BLaER1 (cell line): ENCODE measurements around the gene PHLDB1.
"Not testable (repeated sequence)": the region's sequence is repeated elsewhere in the genome, so short reads cannot be mapped to it uniquely, and the experiment has no call there.

Experiments
- H3K27ac ChIP-seq: shearing (Covaris generic); formaldehyde crosslinking; 2 replicates; pipeline ENCODE4 v1.8.1; 2022
- H3K27me3 ChIP-seq: shearing (Covaris generic); formaldehyde crosslinking; 2 replicates; pipeline ENCODE4 v1.8.1; 2022
- H3K36me3 ChIP-seq: shearing (Covaris generic); formaldehyde crosslinking; 2 replicates; pipeline ENCODE4 v1.8.1; 2022
- H3K4me1 ChIP-seq: shearing (Covaris generic); formaldehyde crosslinking; 2 replicates; pipeline ENCODE4 v1.8.1; 2022
- H3K4me2 ChIP-seq: shearing (Covaris generic); formaldehyde crosslinking; 2 replicates; pipeline ENCODE4 v1.8.1; 2022
- H3K4me3 ChIP-seq: shearing (Covaris generic); formaldehyde crosslinking; 2 replicates; pipeline ENCODE4 v1.8.1; 2022
- H3K9ac ChIP-seq: shearing (Covaris generic); formaldehyde crosslinking; 2 replicates; pipeline ENCODE4 v1.8.1; 2022
- H3K9me3 ChIP-seq: shearing (Covaris generic); formaldehyde crosslinking; 2 replicates; pipeline ENCODE4 v1.8.1; 2022
- H4K20me1 ChIP-seq: shearing (Covaris generic); formaldehyde crosslinking; 2 replicates; pipeline ENCODE4 v1.8.1; 2022
- Cebpa-rat ChIP-seq: shearing (Covaris generic); IDR thresholded peaks from 2 replicates; pipeline ENCODE4 v1.8.1; 2022

The PHLDB1 gene

DNA sequence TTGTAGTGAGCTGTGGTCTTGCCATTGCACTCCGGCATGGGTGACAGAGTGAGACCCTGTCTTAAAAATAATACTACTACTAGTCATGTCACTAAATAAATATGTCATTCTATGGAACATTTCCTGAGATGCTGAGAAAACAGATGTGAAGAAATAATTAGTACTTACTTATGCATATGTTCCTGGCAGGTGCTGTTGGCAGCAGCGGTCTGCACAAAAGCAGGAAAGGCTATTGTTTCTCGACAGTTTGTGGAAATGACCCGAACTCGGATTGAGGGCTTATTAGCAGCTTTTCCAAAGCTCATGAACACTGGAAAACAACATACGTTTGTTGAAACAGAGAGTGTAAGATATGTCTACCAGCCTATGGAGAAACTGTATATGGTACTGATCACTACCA lies 26.4 kb upstream of the PHLDB1 start:
- H4K20me1 ChIP-seq, result peaks cover 99% of the 10 kb centered on the region
- H3K27me3 ChIP-seq, result no peaks in the 10 kb centered on the region
- H3K36me3 ChIP-seq, result peaks cover 82% of the 10 kb centered on the region
- H3K9ac ChIP-seq, result no peak overlapping the region
- TF ChIP-seq Cebpa-rat, result no peak
- no peaks in the 10 kb centered on the region for H3K4me1 ChIP-seq
- H3K4me2 ChIP-seq, result no peak overlapping the region
- H3K9me3 ChIP-seq, result no peaks in the 10 kb centered on the region
- no peak overlapping the region for H3K27ac ChIP-seq
- no peak overlapping the region for H3K4me3 ChIP-seq

DNA sequence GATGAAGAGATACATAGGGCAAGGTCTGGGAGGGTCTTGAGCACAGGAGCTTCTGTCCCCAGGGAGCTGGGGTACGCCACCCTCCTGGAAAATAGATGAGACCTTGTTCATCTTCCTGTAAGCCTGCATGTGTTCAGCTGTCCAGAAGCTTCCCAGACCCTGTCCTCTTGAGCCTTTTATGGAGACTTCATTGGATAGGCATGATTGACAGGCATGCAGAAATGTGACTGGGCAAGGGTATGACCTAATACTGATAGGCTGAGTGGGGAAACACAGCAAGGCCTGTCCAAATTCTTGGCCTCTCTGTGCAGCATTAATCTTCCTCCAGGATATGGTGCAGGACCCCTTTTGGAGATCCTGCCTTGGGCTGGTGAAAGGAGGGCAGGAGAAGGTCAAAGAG lies 19.5 kb upstream of the PHLDB1 start:
- Histone ChIP-seq H3K4me1 (no peaks in the 10 kb centered on the region), H3K4me2 (no peak overlapping the region), H3K36me3 (peaks cover 98% of the 10 kb centered on the region), H3K27me3 (no peaks in the 10 kb centered on the region), H3K4me3 (no peak overlapping the region), H3K9me3 (no peaks in the 10 kb centered on the region), H3K27ac (no peak overlapping the region), H3K9ac (no peak overlapping the region), H4K20me1 (peaks cover 66% of the 10 kb centered on the region)
- no peak for TF ChIP-seq Cebpa-rat

DNA sequence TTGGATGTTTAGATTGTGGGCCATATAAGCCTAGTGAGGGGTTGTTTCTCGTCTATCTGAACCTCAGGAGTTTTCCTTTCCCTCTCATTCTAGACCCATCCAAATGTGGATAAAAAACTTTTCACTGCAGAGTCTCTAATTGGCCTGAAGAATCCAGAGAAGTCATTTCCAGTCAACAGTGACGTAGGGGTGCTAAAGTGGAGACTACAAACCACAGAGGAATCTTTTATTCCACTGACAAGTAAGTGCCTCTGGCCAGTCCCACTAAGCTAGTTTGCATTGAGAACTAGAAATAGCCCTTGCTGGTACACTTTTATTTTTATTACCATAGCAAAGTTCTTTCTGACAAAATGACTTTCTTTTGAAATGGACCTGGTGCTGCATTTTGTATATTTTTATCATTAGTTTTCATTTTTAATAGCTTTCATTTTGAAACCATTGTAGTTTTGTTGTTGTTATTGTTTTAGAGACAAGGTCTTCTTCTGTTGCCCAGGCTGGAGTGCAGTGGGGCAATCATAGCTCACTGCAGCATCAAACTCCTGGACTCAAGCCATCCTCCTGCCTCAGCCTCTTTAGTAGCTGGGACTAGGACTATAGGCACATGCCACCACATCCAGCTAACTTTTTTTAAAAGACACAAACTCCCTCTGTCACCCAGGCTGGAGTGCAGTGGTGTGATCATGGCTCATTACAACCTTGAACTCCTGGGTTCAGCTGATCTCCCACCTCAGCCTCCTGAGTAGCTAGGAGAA lies 14.6 kb upstream of the PHLDB1 start:
- Histone ChIP-seq H3K4me2 (no peak overlapping the region), H4K20me1 (peaks cover 73% of the 10 kb centered on the region), H3K4me3 (no peak overlapping the region), H3K9ac (no peak overlapping the region), H3K36me3 (peaks cover 96% of the 10 kb centered on the region), H3K4me1 (peaks cover 22% of the 10 kb centered on the region), H3K9me3 (no peaks in the 10 kb centered on the region), H3K27me3 (no peaks in the 10 kb centered on the region), H3K27ac (no peak overlapping the region)
- TF ChIP-seq Cebpa-rat, result no peak

DNA sequence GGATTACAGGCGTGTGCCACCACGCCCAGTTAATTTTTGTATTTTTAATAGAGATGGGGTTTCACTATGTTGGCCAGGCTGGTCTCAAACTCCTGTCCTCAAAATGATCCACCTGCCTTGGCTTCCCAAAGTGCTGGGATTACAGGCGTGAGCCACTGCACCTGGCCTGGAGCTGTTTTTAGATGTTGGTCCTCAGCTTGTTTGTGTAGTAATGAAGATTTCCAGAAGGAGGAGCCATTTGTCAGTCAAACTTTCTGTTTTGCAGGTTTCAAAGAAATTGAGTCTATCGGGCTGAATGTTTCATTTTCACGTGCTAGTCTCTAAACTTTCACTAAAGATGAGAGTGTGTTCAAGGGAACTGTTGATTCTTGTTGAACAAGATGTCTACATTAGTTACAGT lies 12.4 kb upstream of the PHLDB1 start:
- H3K4me2 ChIP-seq, result peak overlapping the region; percentile 53; the same call in 1 of the 2 replicates
- H4K20me1 ChIP-seq, result peaks cover 67% of the 10 kb centered on the region
- H3K9me3 ChIP-seq, H3K9ac ChIP-seq, H3K27me3 ChIP-seq, H3K27ac ChIP-seq, H3K4me3 ChIP-seq: not testable (repeated sequence)
- peaks cover 22% of the 10 kb centered on the region for H3K4me1 ChIP-seq
- H3K36me3 ChIP-seq, result peaks cover 98% of the 10 kb centered on the region

DNA sequence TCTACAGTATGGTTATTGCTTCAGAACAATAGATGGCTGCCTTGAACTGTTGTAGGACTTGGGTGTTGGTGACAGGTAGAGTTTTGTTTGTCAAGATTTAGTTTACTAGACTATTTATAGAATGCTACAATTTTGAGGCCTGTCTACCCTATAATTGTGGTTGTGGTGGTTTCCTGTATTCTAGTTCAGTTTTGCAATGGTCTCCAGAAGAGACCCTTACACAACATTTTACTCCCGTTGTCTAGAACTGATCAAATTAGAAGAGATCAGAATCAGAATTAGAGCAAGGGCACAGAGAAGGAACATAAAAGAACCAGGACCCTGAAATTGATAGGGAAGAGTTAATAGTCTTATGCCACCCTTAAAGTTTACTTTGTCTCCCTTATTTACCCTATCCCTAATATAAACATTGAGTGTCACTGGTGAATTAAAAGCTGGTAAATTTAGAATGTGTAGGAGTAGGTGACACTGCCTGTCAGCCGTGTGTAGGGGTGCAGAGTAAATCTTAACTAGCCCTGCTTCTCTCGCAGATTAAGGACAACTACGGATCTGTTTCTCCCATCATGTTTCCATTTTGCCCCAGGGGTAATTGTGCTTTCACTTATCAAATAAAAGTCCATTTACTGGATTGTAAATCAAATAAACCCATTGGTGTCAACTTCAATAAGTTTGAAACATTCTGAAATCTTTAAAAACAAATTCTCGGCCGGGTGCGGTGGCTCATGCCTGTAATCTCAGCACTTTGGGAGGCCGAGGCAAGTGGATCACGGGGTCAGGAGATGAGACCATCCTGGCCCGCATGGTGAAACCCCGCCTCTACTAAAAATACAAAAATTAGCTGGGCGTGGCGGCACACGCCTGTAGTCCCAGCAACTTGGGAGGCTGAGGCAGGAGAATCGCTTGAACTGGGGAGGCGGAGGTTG lies 10.9 kb upstream of the PHLDB1 start:
- H3K36me3 ChIP-seq, result peaks cover 98% of the 10 kb centered on the region
- H3K4me2 ChIP-seq, result peak overlapping the region; percentile 53
- no peaks in the 10 kb centered on the region for H3K9me3 ChIP-seq
- peaks cover 60% of the 10 kb centered on the region for H4K20me1 ChIP-seq
- H3K4me1 ChIP-seq, result peaks cover 22% of the 10 kb centered on the region
- H3K9ac ChIP-seq, result no peak overlapping the region
- no peak for TF ChIP-seq Cebpa-rat
- H3K27me3 ChIP-seq, result no peaks in the 10 kb centered on the region
- H3K27ac ChIP-seq, result no peak overlapping the region
- H3K4me3 ChIP-seq, result no peak overlapping the region

DNA sequence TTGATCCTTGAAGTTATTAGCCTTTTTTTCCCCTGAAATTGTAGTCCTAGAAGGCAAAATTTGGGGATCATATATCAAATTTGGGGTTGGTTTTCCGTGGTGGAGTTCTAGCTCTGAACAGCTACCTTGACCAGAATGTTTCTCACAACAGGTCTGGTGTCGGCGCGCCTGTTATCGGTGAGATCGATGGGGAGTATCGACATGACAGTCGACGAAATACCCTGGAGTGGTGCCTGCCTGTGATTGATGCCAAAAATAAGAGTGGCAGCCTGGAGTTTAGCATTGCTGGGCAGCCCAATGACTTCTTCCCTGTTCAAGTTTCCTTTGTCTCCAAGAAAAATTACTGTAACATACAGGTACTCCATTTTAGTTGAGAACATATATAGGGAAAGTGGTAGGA lies 9.9 kb upstream of the PHLDB1 start:
- peaks cover 22% of the 10 kb centered on the region for H3K4me1 ChIP-seq
- H3K27ac ChIP-seq, result no peak overlapping the region
- H3K9me3 ChIP-seq, result no peaks in the 10 kb centered on the region
- peaks cover 98% of the 10 kb centered on the region for H3K36me3 ChIP-seq
- peaks cover 64% of the 10 kb centered on the region for H4K20me1 ChIP-seq
- no peak overlapping the region for H3K4me3 ChIP-seq
- no peak overlapping the region for H3K4me2 ChIP-seq
- H3K27me3 ChIP-seq, result no peaks in the 10 kb centered on the region
- TF ChIP-seq Cebpa-rat, result no peak
- H3K9ac ChIP-seq, result no peak overlapping the region

DNA sequence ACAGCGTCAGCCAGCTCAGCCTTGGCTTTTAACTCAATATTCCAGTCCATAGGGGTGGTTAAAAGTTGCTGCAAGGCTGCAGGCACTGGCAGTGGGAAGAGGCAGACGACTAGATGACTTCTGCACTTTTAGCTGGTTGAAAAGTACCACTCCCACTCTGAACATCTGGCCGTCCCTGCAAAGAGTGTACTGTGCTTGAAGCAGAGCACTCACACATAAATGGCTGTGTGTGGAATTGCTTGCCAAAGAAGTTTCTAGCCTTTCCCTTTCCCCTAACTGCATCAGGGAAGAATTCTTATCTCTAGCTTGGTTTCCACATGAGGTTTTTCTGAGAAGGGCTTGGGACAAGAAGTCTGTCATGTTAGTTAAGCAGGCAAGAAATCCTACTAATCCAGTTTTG lies 5.1 kb upstream of the PHLDB1 start:
- peaks cover 60% of the 10 kb centered on the region for H3K36me3 ChIP-seq
- H3K4me1 ChIP-seq, result peaks cover 14% of the 10 kb centered on the region
- no peak overlapping the region for H3K9ac ChIP-seq
- H3K4me3 ChIP-seq, result no peak overlapping the region
- no peak overlapping the region for H3K4me2 ChIP-seq
- no peaks in the 10 kb centered on the region for H3K9me3 ChIP-seq
- H3K27ac ChIP-seq, result no peak overlapping the region
- TF ChIP-seq Cebpa-rat, result no peak
- peaks cover 36% of the 10 kb centered on the region for H4K20me1 ChIP-seq
- H3K27me3 ChIP-seq, result peaks cover 22% of the 10 kb centered on the region

DNA sequence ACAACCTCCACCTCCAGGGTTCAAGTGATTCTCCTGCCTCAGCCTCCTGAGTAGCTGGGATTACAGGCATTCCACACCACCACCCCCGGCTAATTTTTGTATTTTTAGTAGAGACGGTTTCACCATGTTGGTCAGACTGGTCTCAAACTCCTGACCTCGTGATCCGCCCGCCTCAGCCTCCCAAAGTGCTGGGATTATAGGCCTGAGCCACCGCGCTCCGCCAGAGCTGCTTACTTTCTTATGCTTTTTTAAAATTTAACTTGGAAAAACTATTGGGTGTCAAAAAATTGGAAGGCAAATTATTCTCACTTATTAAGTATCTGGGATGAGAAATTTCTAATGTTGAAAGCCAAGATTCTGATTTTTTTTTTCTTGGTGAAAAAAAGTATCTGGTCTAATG lies 3.7 kb upstream of the PHLDB1 start:
- H3K9ac ChIP-seq, H3K27ac ChIP-seq, H3K4me3 ChIP-seq, H3K9me3 ChIP-seq, H3K4me2 ChIP-seq: not testable (repeated sequence)
- Histone ChIP-seq H3K4me1 (peaks cover 26% of the 10 kb centered on the region), H3K27me3 (peaks cover 36% of the 10 kb centered on the region), H3K36me3 (peaks cover 46% of the 10 kb centered on the region), H4K20me1 (peaks cover 45% of the 10 kb centered on the region)

DNA sequence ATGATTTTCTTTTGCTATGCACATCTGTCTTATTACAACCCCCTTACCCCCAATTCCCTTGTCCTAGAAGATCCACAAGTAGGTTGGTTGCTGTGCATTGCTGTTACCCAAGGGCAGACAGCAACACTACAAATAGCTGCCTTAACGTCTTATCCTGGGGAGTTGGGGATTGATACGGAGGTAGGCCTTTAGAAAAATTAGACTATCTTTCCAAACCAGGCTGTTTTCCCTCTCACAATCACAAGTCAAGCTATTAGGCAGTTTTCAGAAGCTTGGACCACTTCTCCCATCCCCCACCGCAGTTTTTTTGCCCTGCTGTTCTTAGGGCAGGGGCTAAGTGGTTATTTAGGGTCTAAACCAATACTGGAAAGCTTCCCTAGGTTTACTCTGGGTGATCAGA lies 2.8 kb upstream of the PHLDB1 start:
- Histone ChIP-seq H3K4me3 (no peak overlapping the region), H3K27ac (no peak overlapping the region), H3K9ac (no peak overlapping the region), H3K27me3 (peaks cover 44% of the 10 kb centered on the region), H3K4me1 (peaks cover 35% of the 10 kb centered on the region), H3K36me3 (peaks cover 37% of the 10 kb centered on the region), H3K9me3 (no peaks in the 10 kb centered on the region), H4K20me1 (peaks cover 54% of the 10 kb centered on the region), H3K4me2 (no peak overlapping the region)
- no peak for TF ChIP-seq Cebpa-rat

DNA sequence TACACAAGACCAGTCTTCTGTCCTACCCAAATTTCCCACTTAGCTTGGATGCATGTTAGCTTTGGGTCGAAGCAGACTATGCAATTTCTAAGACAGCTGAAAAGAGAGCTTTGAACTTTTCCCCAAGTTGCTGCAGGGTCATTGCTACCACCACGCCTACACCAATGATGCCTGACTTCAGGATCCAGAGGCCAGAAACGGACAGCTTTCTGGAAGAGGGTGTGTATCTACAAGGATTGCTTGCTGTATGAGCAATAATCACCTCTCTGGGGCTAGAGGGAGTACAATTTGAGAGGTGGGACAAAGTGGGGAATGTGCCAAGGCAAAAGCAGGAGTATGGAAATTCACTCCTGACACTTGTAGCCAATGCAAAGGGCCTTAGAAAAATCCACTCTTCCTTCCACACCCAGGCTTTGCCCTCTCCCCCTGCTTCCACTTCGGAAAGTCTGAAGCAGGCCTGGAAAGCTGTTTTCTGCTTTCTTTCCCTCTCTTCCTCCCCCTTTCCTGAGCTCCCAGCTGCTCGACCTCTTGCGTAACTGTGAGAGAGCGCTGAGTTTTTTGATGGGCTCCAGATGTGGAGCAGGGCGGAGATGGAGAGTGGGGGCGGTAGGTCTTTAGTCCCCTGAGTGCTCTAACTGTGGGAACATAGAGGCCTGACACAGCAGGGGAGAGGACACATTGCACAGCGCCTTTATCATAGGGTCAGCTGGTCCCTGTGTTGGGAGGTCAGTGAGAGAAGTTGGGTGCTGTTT lies 2.1 kb upstream of the PHLDB1 start:
- peak overlapping the region; percentile 46 for H3K4me2 ChIP-seq
- peaks cover 55% of the 10 kb centered on the region for H4K20me1 ChIP-seq
- H3K27ac ChIP-seq, result no peak overlapping the region
- H3K4me3 ChIP-seq, result no peak overlapping the region
- H3K36me3 ChIP-seq, result peaks cover 30% of the 10 kb centered on the region
- H3K4me1 ChIP-seq, result peaks cover 42% of the 10 kb centered on the region
- TF ChIP-seq Cebpa-rat, result peak; percentile 90
- H3K9me3 ChIP-seq, result no peaks in the 10 kb centered on the region
- H3K9ac ChIP-seq, result no peak overlapping the region
- peaks cover 51% of the 10 kb centered on the region for H3K27me3 ChIP-seq
